Fibroblast of lung (primary cell): Measurements from ENCODE around the gene DNAAF8. TPM values are rescaled to one million over a fixed set of nuclear protein-coding genes. Genes with fewer than 3 reads are reported as not detected.

Experiments
- DNase-seq, 2 donors: peaks; one replicate each; pipeline versions ENCODE4 v3.0.0 to v3.0.0-alpha.2; 2010; ENCODE audit warnings: low read depth in 2 of 2
- H2AFZ ChIP-seq: 2 replicates; pipeline ENCODE4 v1.5.1; 2012; ENCODE audit warnings: low read length, control low read depth, inconsistent platforms
- H3K27ac ChIP-seq: 2 replicates; pipeline ENCODE4 v1.5.1; 2011; ENCODE audit warnings: low read length, control low read depth; ENCODE audit not compliant: insufficient read depth
- H3K27me3 ChIP-seq: 2 replicates; pipeline ENCODE4 v1.5.1; 2011; ENCODE audit warnings: mild to moderate bottlenecking, low read length; ENCODE audit not compliant: control insufficient read depth, insufficient read depth
- H3K36me3 ChIP-seq: 2 replicates; pipeline ENCODE4 v1.5.1; 2011; ENCODE audit warnings: low read length; ENCODE audit not compliant: control insufficient read depth, insufficient read depth
- H3K4me1 ChIP-seq: 2 replicates; pipeline ENCODE4 v1.5.1; 2011; ENCODE audit warnings: low read length; ENCODE audit not compliant: control insufficient read depth, insufficient read depth; ENCODE audit errors: extremely low read depth
- H3K4me2 ChIP-seq: 2 replicates; pipeline ENCODE4 v1.5.1; 2011; ENCODE audit warnings: low read length, control low read depth; ENCODE audit not compliant: insufficient read depth; ENCODE audit errors: extremely low read depth
- H3K4me3 ChIP-seq, 4 experiments: fragments of 200-600 bp in 1 of 4; sonication (generic) in 1 of 4; replicated peaks in 1 of 4; 2 replicates each; pipeline ENCODE4 v1.5.1; 2011 to 2016; ENCODE audit warnings: low read length in 4 of 4, low read depth in 3 of 4, mild to moderate bottlenecking in 3 of 4, control low read depth in 2 of 4, inconsistent platforms in 1 of 4, mixed read lengths in 1 of 4; ENCODE audit not compliant: insufficient read depth in 1 of 4; ENCODE audit errors: control extremely low read depth in 1 of 4
- H3K79me2 ChIP-seq: 2 replicates; pipeline ENCODE4 v1.5.1; 2012; ENCODE audit warnings: mild to moderate bottlenecking, low read length, inconsistent platforms; ENCODE audit not compliant: control insufficient read depth, insufficient read depth
- H3K9ac ChIP-seq: 2 replicates; pipeline ENCODE4 v1.5.1; 2011; ENCODE audit warnings: mild to moderate bottlenecking, low read length, control low read depth; ENCODE audit not compliant: insufficient read depth
- H3K9me3 ChIP-seq: 2 replicates; pipeline ENCODE4 v1.5.1; 2012; ENCODE audit warnings: low read depth, low read length; ENCODE audit not compliant: control insufficient read depth, insufficient read depth
- H4K20me1 ChIP-seq: 2 replicates; pipeline ENCODE4 v1.5.1; 2011; ENCODE audit warnings: low read length; ENCODE audit not compliant: control insufficient read depth, insufficient read depth; ENCODE audit errors: extremely low read depth
- EZH2 ChIP-seq: IDR thresholded peaks from 2 replicates; pipeline ENCODE4 v1.5.1; 2012; ENCODE audit warnings: low read length, control low read depth, mild to moderate bottlenecking; ENCODE audit errors: missing control alignments
- polyA plus RNA-seq, 2 donors: library from polyadenylated mRNA; depleted of rRNA in 1 of 2; stranded (reverse) in 1 of 2; unstranded in 1 of 2; fragments of >200 nt; gene quantifications; 2 replicates each; pipeline ENCODE4 v1.2.1, GENCODE V29; 2011 to 2012; ENCODE audit warnings: missing spikeins in 1 of 2
- total RNA-seq: library from RNA; depleted of rRNA; stranded (reverse); fragments of >200 nt; gene quantifications from 2 replicates; pipeline ENCODE4 v1.2.1, GENCODE V29; 2014
- TF ChIP-seq, protein P1 (sequence below), 2 donors: IDR thresholded peaks in 1 of 2; conservative IDR thresholded peaks in 1 of 2; 1 replicate in 1 of 2; 2 replicates in 1 of 2; pipeline ENCODE4 v1.5.1; 2011 to 2012; ENCODE audit warnings: low read length in 2 of 2, control low read depth in 1 of 2, inconsistent platforms in 1 of 2, low read depth in 1 of 2, mild to moderate bottlenecking in 1 of 2

The DNAAF8 gene
- total and polyA plus RNA-seq, 2 donors (not counting 1 experiment from before 2014, with no cell fraction given), result 0.50 to 0.95 TPM

DNA sequence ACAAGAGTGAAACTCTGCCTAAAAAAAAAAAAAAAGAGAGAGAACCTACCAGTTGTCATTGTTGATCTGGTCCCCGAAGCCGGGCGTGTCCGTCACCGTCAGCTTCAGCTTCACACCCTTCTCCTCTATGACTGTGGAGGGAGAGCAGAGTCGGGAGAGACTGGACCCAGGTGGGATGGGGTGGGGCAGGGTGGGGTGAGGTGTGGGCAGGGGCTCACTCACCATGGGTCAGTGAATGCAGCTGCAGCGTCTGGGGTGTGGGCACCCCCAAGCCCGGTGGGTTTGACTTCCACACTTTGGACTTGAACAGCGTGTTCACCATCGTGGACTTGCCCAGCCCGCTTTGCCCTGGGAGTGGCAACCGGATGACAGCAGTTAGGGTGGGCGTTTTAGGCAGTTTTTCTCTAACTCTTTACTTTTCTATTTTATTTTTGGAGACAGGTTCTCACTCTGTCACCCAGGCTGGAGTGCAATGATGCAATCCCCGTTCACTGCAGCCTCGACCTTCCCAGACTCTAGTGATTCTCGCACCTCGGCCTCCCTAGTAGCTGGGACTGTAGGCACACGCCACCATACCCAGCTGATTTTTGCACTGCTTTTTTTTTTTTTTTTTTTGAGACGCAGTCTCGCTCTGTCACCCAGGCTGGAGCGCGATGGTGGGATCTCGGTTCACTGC is 51.6 kb downstream of the DNAAF8 start:
- H4K20me1 ChIP-seq, result no peaks in the 10 kb centered on the region
- no peak for TF ChIP-seq EZH2
- TF ChIP-seq, protein P1, sequence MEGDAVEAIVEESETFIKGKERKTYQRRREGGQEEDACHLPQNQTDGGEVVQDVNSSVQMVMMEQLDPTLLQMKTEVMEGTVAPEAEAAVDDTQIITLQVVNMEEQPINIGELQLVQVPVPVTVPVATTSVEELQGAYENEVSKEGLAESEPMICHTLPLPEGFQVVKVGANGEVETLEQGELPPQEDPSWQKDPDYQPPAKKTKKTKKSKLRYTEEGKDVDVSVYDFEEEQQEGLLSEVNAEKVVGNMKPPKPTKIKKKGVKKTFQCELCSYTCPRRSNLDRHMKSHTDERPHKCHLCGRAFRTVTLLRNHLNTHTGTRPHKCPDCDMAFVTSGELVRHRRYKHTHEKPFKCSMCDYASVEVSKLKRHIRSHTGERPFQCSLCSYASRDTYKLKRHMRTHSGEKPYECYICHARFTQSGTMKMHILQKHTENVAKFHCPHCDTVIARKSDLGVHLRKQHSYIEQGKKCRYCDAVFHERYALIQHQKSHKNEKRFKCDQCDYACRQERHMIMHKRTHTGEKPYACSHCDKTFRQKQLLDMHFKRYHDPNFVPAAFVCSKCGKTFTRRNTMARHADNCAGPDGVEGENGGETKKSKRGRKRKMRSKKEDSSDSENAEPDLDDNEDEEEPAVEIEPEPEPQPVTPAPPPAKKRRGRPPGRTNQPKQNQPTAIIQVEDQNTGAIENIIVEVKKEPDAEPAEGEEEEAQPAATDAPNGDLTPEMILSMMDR (conservative IDR thresholded peaks at IDR 0.05 in 1 of 2, IDR thresholded peaks at IDR 0.05 in 1 of 2; ENCODE audit: low read depth in 1 of 2, low read length in 2 of 2), result no peak

GRCh38 chr16:4787068-4787467 is 52.7 kb downstream of the DNAAF8 start:
- no peak overlapping the region for H3K9ac ChIP-seq
- no peak overlapping the region for H3K4me3 ChIP-seq
- no peaks in the 10 kb centered on the region for H3K36me3 ChIP-seq
- TF ChIP-seq, protein P1 (conservative IDR thresholded peaks at IDR 0.05 in 1 of 2, IDR thresholded peaks at IDR 0.05 in 1 of 2; ENCODE audit: low read depth in 1 of 2, low read length in 2 of 2), result no peak
- H2AFZ ChIP-seq, result no peak overlapping the region
- H4K20me1 ChIP-seq, result no peaks in the 10 kb centered on the region
- H3K4me1 ChIP-seq, result no peaks in the 10 kb centered on the region
- H3K4me2 ChIP-seq, result no peak overlapping the region
- no peak overlapping the region for H3K27ac ChIP-seq
- H3K9me3 ChIP-seq, result no peaks in the 10 kb centered on the region
- H3K27me3 ChIP-seq, result no peaks in the 10 kb centered on the region
- no peaks in the 10 kb centered on the region for H3K79me2 ChIP-seq
- no peak for DNase-seq

More for the DNA sequence above, 51.6 kb downstream of the DNAAF8 start:
- no peaks in the 10 kb centered on the region for H3K36me3 ChIP-seq
- no peak overlapping the region for H3K4me3 ChIP-seq
- H3K27ac ChIP-seq, result no peak overlapping the region
- H3K27me3 ChIP-seq, result no peaks in the 10 kb centered on the region
- no peaks in the 10 kb centered on the region for H3K9me3 ChIP-seq
- H2AFZ ChIP-seq, result no peak overlapping the region
- no peak overlapping the region for H3K4me2 ChIP-seq
- H3K9ac ChIP-seq, result no peak overlapping the region
- no peaks in the 10 kb centered on the region for H3K4me1 ChIP-seq
- DNase-seq, result no peak
- H3K79me2 ChIP-seq, result no peaks in the 10 kb centered on the region

DNA sequence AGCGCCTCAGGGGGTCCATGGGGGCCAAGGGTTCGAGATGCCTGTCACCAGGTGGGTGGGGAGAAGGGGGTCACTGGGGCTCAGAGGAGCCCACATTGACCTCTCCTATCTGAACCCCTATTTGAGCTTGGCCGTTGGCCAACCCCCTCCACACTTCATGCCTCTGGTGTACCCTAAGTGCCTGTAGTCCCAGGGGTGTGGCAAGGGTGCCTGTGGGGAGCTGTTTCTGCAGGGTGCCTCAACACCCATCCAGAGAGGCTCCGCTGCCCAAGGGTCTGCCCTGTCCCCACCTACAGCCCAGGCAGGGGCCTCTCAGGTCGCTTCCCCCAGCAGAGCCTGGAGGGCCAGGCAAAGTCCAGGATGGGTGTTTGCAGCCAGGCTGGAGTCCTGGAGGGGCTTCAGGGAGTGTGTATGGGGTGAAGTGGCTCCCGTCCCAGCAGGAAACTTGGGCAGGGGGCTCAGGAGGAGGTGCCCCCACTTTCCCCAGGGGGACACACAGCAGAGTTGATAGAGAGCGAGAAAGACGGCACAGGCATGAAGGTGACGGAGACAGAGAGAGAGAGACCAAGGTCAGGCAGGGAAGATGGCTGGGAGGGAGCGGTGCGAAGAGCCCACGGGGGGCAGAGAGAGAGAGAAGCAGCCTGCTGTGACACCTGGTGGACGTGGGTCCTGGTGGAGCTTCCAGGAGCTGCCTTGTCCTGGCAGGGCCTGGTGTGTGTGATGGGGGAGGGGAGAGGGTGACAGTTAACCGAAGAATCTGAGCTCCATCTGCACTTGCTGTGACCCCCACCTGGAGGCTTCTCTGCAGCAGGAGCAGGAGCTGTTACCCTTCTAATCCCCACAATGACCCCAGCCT is 53.5 kb downstream of the DNAAF8 start, which contains the start of gene SEPTIN12:
TSS of gene SEPTIN12 (minus strand) at position 719 of the 856 bp plus-strand sequence. CDS start at position 19, 700 bp downstream.
- Histone ChIP-seq H3K9me3 (no peaks in the 10 kb centered on the region), H3K79me2 (no peaks in the 10 kb centered on the region), H4K20me1 (no peaks in the 10 kb centered on the region), H3K27ac (no peak within 1 kb of the TSS), H2AFZ (no peak within 1 kb of the TSS), H3K9ac (no peak within 1 kb of the TSS), H3K27me3 (no peaks in the 10 kb centered on the region), H3K4me1 (no peaks in the 10 kb centered on the region), H3K36me3 (no peaks in the 10 kb centered on the region), H3K4me2 (no peak within 1 kb of the TSS), H3K4me3 (no peak within 1 kb of the TSS)
- DNase-seq, result no peak
- TF ChIP-seq, protein P1 (conservative IDR thresholded peaks at IDR 0.05 in 1 of 2, IDR thresholded peaks at IDR 0.05 in 1 of 2; ENCODE audit: low read depth in 1 of 2, low read length in 2 of 2), result no peak
- TF ChIP-seq EZH2, result no peak
